Left colon (tissue), 2 donors: Measurements from ENCODE around the gene CELF5. TPM values are rescaled to one million over a fixed set of nuclear protein-coding genes. Genes with fewer than 3 reads are reported as not detected.

Source experiments
- ATAC-seq: fragments of 200-7000 bp; cut with Tn5 transposase; one replicate; pipeline ENCODE4 v1.9.1; 2020; ENCODE audit warnings: mild to moderate bottlenecking, moderate library complexity
- DNase-seq, 2 donors: peaks; one replicate each; pipeline ENCODE4 v3.0.0-alpha.2; 2020
- intact Hi-C, 2 donors: fragments of 100-400 bp; cut with DNase I in 1 of 2; cut with micrococcal nuclease in 1 of 2; formaldehyde crosslinking; loops; one replicate each; pipeline versions ENCODE4 v1.11.2 to v1.14.0; 2022; cut with DNase I, micrococcal nuclease
- total RNA-seq, 2 donors: library from RNA; stranded (reverse); fragmentation: NEBNext Ultra II Directional; extraction: Animal tissue kit (Norgen Biotek cat#: 25700); gene quantifications; one replicate each; pipeline ENCODE4 v1.2.1, GENCODE V29; 2021
- donor health status: DM: no; HTN: no; CAD: no.
- donor health status: DM: yes; HTN: yes; CAD: no.

Gene CELF5
- total RNA-seq, 2 donors from 2014 or later, result 0.67 to 1.2 TPM

GRCh38 chr19:3344608-3345598 lies 120.4 kb downstream of the CELF5 start:
- ATAC-seq, result no peak
- intact Hi-C loops, result no loop called here
- no peak for DNase-seq

- intact Hi-C loops, result no loop called here
- ATAC-seq (no peak), DNase-seq (no peak)
Measured at GRCh38 chr19:3345850-3346460, 121.5 kb downstream of the CELF5 start.

Other genes starting within 250 kb of the CELF5 start
- gene TLE6, start 247.1 kb upstream of the CELF5 start, total RNA-seq, result 1 to 10 TPM; 2.2 to 2.6 TPM
- gene TLE2, start 195.4 kb upstream of the CELF5 start, total RNA-seq, result 10 to 100 TPM; 32.9 to 47.9 TPM
- 100 to 1,000 TPM; 427 to 487 TPM for gene TLE5, start 162.2 kb upstream of the CELF5 start, total RNA-seq
- 100 to 1,000 TPM; 215 to 248 TPM for gene GNA11, start 130.3 kb upstream of the CELF5 start, total RNA-seq
- gene GNA15, start 88.6 kb upstream of the CELF5 start, total RNA-seq, result 1 to 10 TPM; 3.0 to 4.8 TPM
- 1 to 10 TPM in 1 of 2 donors, under 1 TPM in 1; 0.55 to 1.1 TPM for gene S1PR4, start 45.9 kb upstream of the CELF5 start, total RNA-seq
- 100 to 1,000 TPM in 1 of 2 donors, 10 to 100 TPM in 1; 77.3 to 113 TPM for gene NCLN, start 38.7 kb upstream of the CELF5 start, total RNA-seq
- gene NFIC, start 141.9 kb downstream of the CELF5 start, total RNA-seq, result 10 to 100 TPM; 52.4 to 57.8 TPM